HAP-1 (cell line): Measurements from ENCODE around the gene CD99L2.

Source experiments
- DNase-seq, 2 experiments: peaks; one replicate each; pipeline ENCODE4 v3.0.0-alpha.2; 2016 to 2020; ENCODE audit warnings: low spot score in 2 of 2
- H3K27me3 ChIP-seq: fragments of 250-450 bp; sonication (Bioruptor Pico); 2 replicates; pipeline ENCODE4 v1.5.1; 2020; ENCODE audit warnings: low read depth, mild to moderate bottlenecking, moderate library complexity
- H3K36me3 ChIP-seq: fragments of 250-450 bp; sonication (Bioruptor Pico); replicated peaks from 2 replicates; pipeline ENCODE4 v1.5.1; 2020; ENCODE audit warnings: mild to moderate bottlenecking
- H3K4me1 ChIP-seq: fragments of 250-450 bp; sonication (Bioruptor Pico); 2 replicates; pipeline ENCODE4 v1.5.1; 2020; ENCODE audit warnings: mild to moderate bottlenecking
- H3K4me3 ChIP-seq: fragments of 250-450 bp; sonication (Bioruptor Pico); 2 replicates; pipeline ENCODE4 v1.5.1; 2020; ENCODE audit warnings: mild to moderate bottlenecking, moderate library complexity
- H3K9me3 ChIP-seq: fragments of 250-450 bp; sonication (Bioruptor Pico); 2 replicates; pipeline ENCODE4 v1.5.1; 2020; ENCODE audit warnings: mild to moderate bottlenecking, moderate library complexity
- in situ Hi-C: fragments of 300-500 bp; cut with MboI; formaldehyde crosslinking; loops from 3 replicates; pipeline ENCODE4 v1.14.3; 2020; ENCODE audit warnings: low sequenced_read_pairs, inconsistent platforms, mixed read lengths

CD99L2 gene

GRCh38 chrX:150898343-150899190 lies at the start of gene CD99L2:
CD99L2 (minus strand) TSS chrX:150898668; CDS start chrX:150898588, 80 bp downstream.
- H3K9me3 ChIP-seq, result no peaks in the 10 kb centered on the region
- DNase-seq, result peak; percentile 89 to 97
- peaks cover 38% of the 10 kb centered on the region for H3K4me1 ChIP-seq
- no peaks in the 10 kb centered on the region for H3K27me3 ChIP-seq
- peak within 1 kb of the TSS; percentile 77 for H3K4me3 ChIP-seq
- no peaks in the 10 kb centered on the region; the same call in 1 of the 2 replicates for H3K36me3 ChIP-seq
- in situ Hi-C loops, result no loop called here

GRCh38 chrX:150944233-150944632 lies 45.8 kb upstream of the CD99L2 start:
- no peaks in the 10 kb centered on the region for H3K36me3 ChIP-seq
- in situ Hi-C loops, result no loop called here
- no peaks in the 10 kb centered on the region for H3K4me1 ChIP-seq
- DNase-seq, result no peak
- no peak overlapping the region for H3K4me3 ChIP-seq
- H3K9me3 ChIP-seq, result no peaks in the 10 kb centered on the region
- no peaks in the 10 kb centered on the region; the same call in 1 of the 2 replicates for H3K27me3 ChIP-seq

- in situ Hi-C loops, result no loop called here
- H3K4me3 ChIP-seq, result no peak overlapping the region
- no peaks in the 10 kb centered on the region for H3K9me3 ChIP-seq
- H3K27me3 ChIP-seq, result no peaks in the 10 kb centered on the region; the same call in 1 of the 2 replicates
- no peaks in the 10 kb centered on the region for H3K4me1 ChIP-seq
- no peak for DNase-seq
- H3K36me3 ChIP-seq, result no peaks in the 10 kb centered on the region
Observed at GRCh38 chrX:150942942-150943594, 44.6 kb upstream of the CD99L2 start.

- in situ Hi-C loops, result no loop called here
- no peaks in the 10 kb centered on the region; the same call in 1 of the 2 replicates for H3K9me3 ChIP-seq
- DNase-seq, result no peak
- no peaks in the 10 kb centered on the region for H3K36me3 ChIP-seq
- no peak overlapping the region for H3K4me3 ChIP-seq
- no peaks in the 10 kb centered on the region for H3K27me3 ChIP-seq
- H3K4me1 ChIP-seq, result no peaks in the 10 kb centered on the region
Observed at GRCh38 chrX:150941580-150941979, 43.1 kb upstream of the CD99L2 start.

GRCh38 chrX:150940844-150941495 lies 42.5 kb upstream of the CD99L2 start:
- Histone ChIP-seq H3K27me3 (no peaks in the 10 kb centered on the region), H3K4me3 (no peak overlapping the region), H3K4me1 (no peaks in the 10 kb centered on the region), H3K36me3 (no peaks in the 10 kb centered on the region), H3K9me3 (no peaks in the 10 kb centered on the region; the same call in 1 of the 2 replicates)
- in situ Hi-C loops, result no loop called here
- no peak for DNase-seq

GRCh38 chrX:150936556-150936955 lies 38.1 kb upstream of the CD99L2 start:
- Histone ChIP-seq H3K9me3 (no peaks in the 10 kb centered on the region; the same call in 1 of the 2 replicates), H3K36me3 (no peaks in the 10 kb centered on the region), H3K4me1 (peaks cover 14% of the 10 kb centered on the region), H3K4me3 (no peak overlapping the region), H3K27me3 (no peaks in the 10 kb centered on the region)
- DNase-seq, result no peak
- in situ Hi-C loops, result no loop called here

GRCh38 chrX:150935467-150935866 lies 37.0 kb upstream of the CD99L2 start:
- no peaks in the 10 kb centered on the region for H3K27me3 ChIP-seq
- in situ Hi-C loops, result no loop called here
- no peaks in the 10 kb centered on the region; the same call in 1 of the 2 replicates for H3K9me3 ChIP-seq
- H3K4me1 ChIP-seq, result peaks cover 14% of the 10 kb centered on the region
- H3K36me3 ChIP-seq, result no peaks in the 10 kb centered on the region
- no peak for DNase-seq
- no peak overlapping the region for H3K4me3 ChIP-seq

- Histone ChIP-seq H3K4me1 (peaks cover 14% of the 10 kb centered on the region), H3K9me3 (no peaks in the 10 kb centered on the region; the same call in 1 of the 2 replicates), H3K36me3 (no peaks in the 10 kb centered on the region), H3K4me3 (no peak overlapping the region), H3K27me3 (no peaks in the 10 kb centered on the region)
- peak in 1 of 2 experiments; percentile 14 for DNase-seq
- in situ Hi-C loops, result no loop called here
Observed at GRCh38 chrX:150934453-150934852, 36.0 kb upstream of the CD99L2 start.

- H3K4me3 ChIP-seq, result no peak overlapping the region
- in situ Hi-C loops, result no loop called here
- no peaks in the 10 kb centered on the region for H3K36me3 ChIP-seq
- H3K4me1 ChIP-seq, result peaks cover 14% of the 10 kb centered on the region
- peak in 1 of 2 experiments; percentile 27 for DNase-seq
- H3K27me3 ChIP-seq, result no peaks in the 10 kb centered on the region
- no peaks in the 10 kb centered on the region; the same call in 1 of the 2 replicates for H3K9me3 ChIP-seq
Observed at GRCh38 chrX:150933945-150934350, 35.5 kb upstream of the CD99L2 start.

GRCh38 chrX:150929058-150929457 lies 30.6 kb upstream of the CD99L2 start:
- Histone ChIP-seq H3K4me1 (peaks cover 8% of the 10 kb centered on the region), H3K36me3 (no peaks in the 10 kb centered on the region), H3K9me3 (peaks cover 2% of the 10 kb centered on the region; the same call in 1 of the 2 replicates), H3K4me3 (no peak overlapping the region), H3K27me3 (no peaks in the 10 kb centered on the region)
- in situ Hi-C loops, result no loop called here
- DNase-seq, result no peak

GRCh38 chrX:150926791-150927190 lies 28.3 kb upstream of the CD99L2 start:
- no peaks in the 10 kb centered on the region for H3K36me3 ChIP-seq
- peaks cover 4% of the 10 kb centered on the region; the same call in 1 of the 2 replicates for H3K9me3 ChIP-seq
- no peaks in the 10 kb centered on the region; the same call in 1 of the 2 replicates for H3K4me1 ChIP-seq
- H3K27me3 ChIP-seq, result no peaks in the 10 kb centered on the region
- in situ Hi-C loops, result no loop called here
- H3K4me3 ChIP-seq, result no peak overlapping the region
- no peak for DNase-seq

GRCh38 chrX:150926304-150926703 lies 27.8 kb upstream of the CD99L2 start:
- no peak for DNase-seq
- Histone ChIP-seq H3K9me3 (peaks cover 4% of the 10 kb centered on the region; the same call in 1 of the 2 replicates), H3K4me1 (no peaks in the 10 kb centered on the region; the same call in 1 of the 2 replicates), H3K4me3 (no peak overlapping the region), H3K27me3 (no peaks in the 10 kb centered on the region), H3K36me3 (no peaks in the 10 kb centered on the region)
- in situ Hi-C loops, result no loop called here

- H3K27me3 ChIP-seq, result no peaks in the 10 kb centered on the region
- H3K4me1 ChIP-seq, result no peaks in the 10 kb centered on the region
- H3K36me3 ChIP-seq, result no peaks in the 10 kb centered on the region
- in situ Hi-C loops, result no loop called here
- peaks cover 4% of the 10 kb centered on the region; the same call in 1 of the 2 replicates for H3K9me3 ChIP-seq
- DNase-seq, result no peak
- no peak overlapping the region for H3K4me3 ChIP-seq
Observed at GRCh38 chrX:150919401-150919800, 20.9 kb upstream of the CD99L2 start.
